Measurements from ENCODE around the gene AFMID. TPM values are rescaled to one million over a fixed set of nuclear protein-coding genes. Genes with fewer than 3 reads are reported as not detected.
A peak's percentile ranks its signal among the peaks of the same experiment; 100 is the strongest.

Gene AFMID
- total and polyA plus RNA-seq, 3 donors from 2014 or later: 36.1 to 82.2 (median 59.4) TPM

GRCh38 chr17:78176548-78177025 lies 10.6 kb upstream of the AFMID start:
- peaks cover 60% of the 10 kb centered on the region for H3K4me1 ChIP-seq

GRCh38 chr17:78179372-78179771 lies 7.8 kb upstream of the AFMID start:
- intact Hi-C loops (cut with DNase I; ENCODE audit: low total_unique reads): no loop called here
- 84 to 91% methylated on average over 15 to 17 of the region's 17 CpGs for WGBS, 2 donors
- no peaks in the 10 kb centered on the region for H3K9me3 ChIP-seq
- H3K36me3 ChIP-seq (ENCODE audit: low read depth, missing control alignments): no peaks in the 10 kb centered on the region
- no peaks in the 10 kb centered on the region for H3K27me3 ChIP-seq
- no peak for DNase-seq
- peaks cover 35% of the 10 kb centered on the region for H3K4me1 ChIP-seq
- H3K27ac ChIP-seq: peak overlapping the region; percentile 76 to 87
- TF ChIP-seq POLR2A (IDR thresholded peaks at IDR 0.05): no peak
- no peak overlapping the region for H3K4me3 ChIP-seq

More at GRCh38 chr17:78176548-78177025, 10.6 kb upstream of the AFMID start:
- H3K9me3 ChIP-seq: no peaks in the 10 kb centered on the region
- no peaks in the 10 kb centered on the region for H3K27me3 ChIP-seq
- TF ChIP-seq POLR2A (IDR thresholded peaks at IDR 0.05): no peak
- peak; percentile 62 to 72 (median 71) for TF ChIP-seq CTCF (IDR thresholded peaks at IDR 0.05)
- H3K27ac ChIP-seq: no peak overlapping the region
- H3K36me3 ChIP-seq (ENCODE audit: low read depth, missing control alignments): no peaks in the 10 kb centered on the region
- no peak overlapping the region for H3K4me3 ChIP-seq
- intact Hi-C loops (cut with DNase I; ENCODE audit: low total_unique reads): no loop called here
- WGBS, 2 donors: 48 to 66% methylated on average over 14 of the region's 14 CpGs
- peak; percentile 77 for DNase-seq

- H3K27me3 ChIP-seq: no peaks in the 10 kb centered on the region
- H3K27ac ChIP-seq: peak overlapping the region; percentile 76 to 87
- TF ChIP-seq CTCF (IDR thresholded peaks at IDR 0.05) (no peak), POLR2A (IDR thresholded peaks at IDR 0.05) (no peak)
- 62 to 66% methylated on average over 14 of the region's 14 CpGs for WGBS, 2 donors
- DNase-seq: no peak
- no peak overlapping the region for H3K4me3 ChIP-seq
- H3K4me1 ChIP-seq: peaks cover 28% of the 10 kb centered on the region
- no peaks in the 10 kb centered on the region for H3K9me3 ChIP-seq
- intact Hi-C loops (cut with DNase I; ENCODE audit: low total_unique reads): no loop called here
- H3K36me3 ChIP-seq (ENCODE audit: low read depth, missing control alignments): no peaks in the 10 kb centered on the region
These were observed 7.1 kb upstream of the AFMID start for GRCh38 chr17:78180083-78180482.

GRCh38 chr17:78180508-78180907 lies 6.7 kb upstream of the AFMID start:
- H3K4me3 ChIP-seq: no peak overlapping the region
- peaks cover 25% of the 10 kb centered on the region for H3K4me1 ChIP-seq
- no peaks in the 10 kb centered on the region for H3K9me3 ChIP-seq
- no peak for DNase-seq
- no peaks in the 10 kb centered on the region for H3K36me3 ChIP-seq (ENCODE audit: low read depth, missing control alignments)
- WGBS, 2 donors: 75 to 79% methylated on average over 2 of the region's 2 CpGs
- intact Hi-C loops (cut with DNase I; ENCODE audit: low total_unique reads): no loop called here
- TF ChIP-seq POLR2A (IDR thresholded peaks at IDR 0.05) (no peak), CTCF (IDR thresholded peaks at IDR 0.05) (no peak)
- no peaks in the 10 kb centered on the region for H3K27me3 ChIP-seq
- H3K27ac ChIP-seq: peak overlapping the region; percentile 76 to 87

GRCh38 chr17:78182504-78182903 lies 4.7 kb upstream of the AFMID start:
- peaks cover 15% of the 10 kb centered on the region for H3K4me1 ChIP-seq
- H3K36me3 ChIP-seq (ENCODE audit: low read depth, missing control alignments): no peaks in the 10 kb centered on the region
- TF ChIP-seq CTCF (IDR thresholded peaks at IDR 0.05) (no peak), POLR2A (IDR thresholded peaks at IDR 0.05) (no peak)
- intact Hi-C loops (cut with DNase I; ENCODE audit: low total_unique reads): no loop called here
- no peaks in the 10 kb centered on the region for H3K27me3 ChIP-seq
- WGBS, 2 donors: 92 to 95% methylated on average over 13 of the region's 13 CpGs
- no peak overlapping the region for H3K27ac ChIP-seq
- no peak for DNase-seq
- no peak overlapping the region for H3K4me3 ChIP-seq
- H3K9me3 ChIP-seq: no peaks in the 10 kb centered on the region
